Retinal pigment epithelial cell (primary cell): ENCODE measurements around the gene CBL.

Experiments
- DNase-seq: peaks from one replicate; pipeline ENCODE4 v3.0.0-alpha.2; 2010; ENCODE audit warnings: low read depth
- H3K4me3 ChIP-seq: 2 replicates; pipeline ENCODE4 v1.5.1; 2011; ENCODE audit warnings: mild to moderate bottlenecking, low read length, control low read depth, moderate library complexity
- TF ChIP-seq, protein P1 (sequence below): conservative IDR thresholded peaks from 2 replicates; pipeline ENCODE4 v1.5.1; 2011; ENCODE audit warnings: low read depth, low read length, control low read depth, inconsistent platforms

Gene CBL

DNA sequence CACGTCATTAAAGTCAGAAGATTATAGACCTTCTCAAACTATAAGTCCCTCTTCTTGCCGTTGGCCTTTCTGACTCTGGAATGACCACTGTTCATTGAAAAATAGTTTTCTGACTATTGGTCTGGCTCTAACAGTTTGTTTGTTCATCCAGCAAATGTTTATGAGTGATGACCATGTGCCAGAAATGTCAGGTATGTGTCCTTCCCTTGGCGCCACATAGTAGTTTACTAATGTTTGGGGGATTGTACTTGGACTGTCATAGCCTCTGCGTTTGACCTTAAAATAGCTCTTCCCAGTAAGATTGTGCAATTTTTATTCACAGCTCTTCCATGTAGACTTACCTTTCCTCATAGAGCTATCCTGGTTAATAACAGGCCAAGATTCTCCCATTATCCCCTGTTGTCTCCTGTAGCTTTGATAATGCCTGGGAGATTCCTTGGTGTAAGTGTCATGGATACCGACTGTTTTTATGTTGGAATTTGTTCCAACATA is 97.1 kb downstream of the CBL start:
- TF ChIP-seq, protein P1, sequence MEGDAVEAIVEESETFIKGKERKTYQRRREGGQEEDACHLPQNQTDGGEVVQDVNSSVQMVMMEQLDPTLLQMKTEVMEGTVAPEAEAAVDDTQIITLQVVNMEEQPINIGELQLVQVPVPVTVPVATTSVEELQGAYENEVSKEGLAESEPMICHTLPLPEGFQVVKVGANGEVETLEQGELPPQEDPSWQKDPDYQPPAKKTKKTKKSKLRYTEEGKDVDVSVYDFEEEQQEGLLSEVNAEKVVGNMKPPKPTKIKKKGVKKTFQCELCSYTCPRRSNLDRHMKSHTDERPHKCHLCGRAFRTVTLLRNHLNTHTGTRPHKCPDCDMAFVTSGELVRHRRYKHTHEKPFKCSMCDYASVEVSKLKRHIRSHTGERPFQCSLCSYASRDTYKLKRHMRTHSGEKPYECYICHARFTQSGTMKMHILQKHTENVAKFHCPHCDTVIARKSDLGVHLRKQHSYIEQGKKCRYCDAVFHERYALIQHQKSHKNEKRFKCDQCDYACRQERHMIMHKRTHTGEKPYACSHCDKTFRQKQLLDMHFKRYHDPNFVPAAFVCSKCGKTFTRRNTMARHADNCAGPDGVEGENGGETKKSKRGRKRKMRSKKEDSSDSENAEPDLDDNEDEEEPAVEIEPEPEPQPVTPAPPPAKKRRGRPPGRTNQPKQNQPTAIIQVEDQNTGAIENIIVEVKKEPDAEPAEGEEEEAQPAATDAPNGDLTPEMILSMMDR: no peak
- H3K4me3 ChIP-seq: no peak overlapping the region
- no peak for DNase-seq

GRCh38 chr11:119305556-119306372 is 99.6 kb downstream of the CBL start:
- H3K4me3 ChIP-seq: no peak overlapping the region
- TF ChIP-seq, protein P1: no peak
- no peak for DNase-seq

DNA sequence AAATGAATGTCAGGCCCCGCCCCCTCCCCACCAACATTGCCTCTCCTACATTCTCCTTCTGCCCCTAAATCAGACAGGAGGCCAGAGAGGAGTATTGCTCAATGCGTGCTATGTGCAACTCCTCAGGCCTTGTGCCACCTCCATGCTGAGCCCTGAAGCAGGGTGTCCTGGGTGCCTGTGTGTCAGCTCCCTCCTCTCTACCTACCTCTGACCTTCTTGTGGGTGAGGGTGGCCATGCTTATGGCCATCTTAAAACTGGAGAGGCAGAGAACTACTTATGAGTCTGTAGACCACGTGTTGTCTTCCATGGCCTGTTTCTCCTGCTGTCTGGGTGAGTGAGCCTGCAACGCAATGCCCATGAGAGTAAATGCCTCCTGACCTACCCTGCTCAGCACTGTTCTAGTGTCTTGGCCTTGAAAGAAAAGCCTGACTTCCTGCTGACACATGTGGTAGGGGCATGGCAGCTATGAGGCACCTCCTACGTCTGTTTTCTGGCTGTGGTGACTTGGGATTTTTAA is 100.3 kb downstream of the CBL start:
- no peak overlapping the region for H3K4me3 ChIP-seq
- TF ChIP-seq, protein P1: no peak
- no peak for DNase-seq

DNA sequence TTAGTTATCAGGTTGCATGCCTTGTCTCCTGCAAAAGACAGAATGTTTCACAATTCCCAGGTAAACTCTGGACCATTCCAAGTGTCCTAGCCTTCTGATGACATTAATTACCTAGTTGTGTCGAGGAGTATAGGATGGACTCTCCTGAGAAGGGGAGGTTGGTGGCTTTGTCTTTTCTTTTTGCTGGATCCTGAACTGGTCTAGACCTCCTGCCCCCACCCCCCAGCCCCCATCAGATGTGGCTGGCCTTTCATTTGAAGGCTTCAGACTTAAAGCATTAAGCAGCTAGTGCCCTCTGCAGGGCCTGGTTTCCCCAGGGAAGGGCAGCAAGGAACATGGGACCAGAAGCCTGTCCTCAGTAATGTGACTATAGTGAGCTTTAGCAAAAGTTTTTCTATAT is 101.1 kb downstream of the CBL start:
- no peak for DNase-seq
- no peak overlapping the region for H3K4me3 ChIP-seq
- TF ChIP-seq, protein P1: peak; percentile 40

DNA sequence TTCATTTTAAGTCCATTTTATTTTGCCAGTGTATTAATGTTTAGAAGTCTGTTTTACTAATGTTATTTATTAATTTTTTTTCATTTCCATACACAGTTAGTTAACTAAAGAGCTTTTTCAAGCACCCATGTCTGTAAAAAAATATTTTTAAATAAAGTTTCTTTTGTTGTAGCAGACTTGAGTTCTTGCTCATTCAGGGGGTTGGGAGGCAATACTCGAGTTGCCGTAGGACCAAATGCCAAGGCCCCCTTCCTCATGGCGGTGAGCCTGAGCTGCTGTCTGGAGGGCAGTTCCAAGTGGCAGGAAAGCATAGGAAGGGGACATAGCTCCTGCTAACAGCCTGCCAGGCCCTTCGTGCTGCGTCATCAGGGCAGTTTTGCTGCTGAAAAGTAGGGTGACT is 101.8 kb downstream of the CBL start:
- no peak overlapping the region for H3K4me3 ChIP-seq
- DNase-seq: no peak
- TF ChIP-seq, protein P1: no peak

- no peak overlapping the region for H3K4me3 ChIP-seq
- DNase-seq: no peak
- TF ChIP-seq, protein P1: no peak
Observed at GRCh38 chr11:119309411-119309810, 103.3 kb downstream of the CBL start.
